Measurements from ENCODE around the gene FBLIM1. TPM values are rescaled to one million over a fixed set of nuclear protein-coding genes. Genes with fewer than 3 reads are reported as not detected.
"Not testable (repeated sequence)": the region's sequence is repeated elsewhere in the genome, so short reads cannot be mapped to it uniquely, and the experiment has no call there.

Gene FBLIM1
- polyA plus RNA-seq, 4 donors: 25.5 to 64.6 (median 42.8) TPM

GRCh38 chr1:15803380-15803779, 44.8 kb downstream of the FBLIM1 start:
- DNase-seq (ENCODE audit: low read depth in 4 of 4, low spot score in 3 of 4): no peak

GRCh38 chr1:15804060-15804459, 45.5 kb downstream of the FBLIM1 start:
- no peak for DNase-seq (ENCODE audit: low read depth in 4 of 4, low spot score in 3 of 4)

GRCh38 chr1:15807121-15807520, 48.5 kb downstream of the FBLIM1 start:
- DNase-seq (ENCODE audit: low read depth in 4 of 4, low spot score in 3 of 4): no peak

- not testable (repeated sequence) for DNase-seq (ENCODE audit: low read depth in 4 of 4, low spot score in 3 of 4)
Measured at GRCh38 chr1:15807549-15807948, 49.0 kb downstream of the FBLIM1 start, which contains the start of gene UQCRHL. Gene UQCRHL, minus strand, starts transcription at chr1:15807649. Its CDS starts 0 bp downstream, at chr1:15807649.

- DNase-seq (ENCODE audit: low read depth in 4 of 4, low spot score in 3 of 4): no peak
Measured at GRCh38 chr1:15808955-15809354, 50.4 kb downstream of the FBLIM1 start.

- DNase-seq (ENCODE audit: low read depth in 4 of 4, low spot score in 3 of 4): no peak
Measured at GRCh38 chr1:15810073-15810472, 51.5 kb downstream of the FBLIM1 start.

GRCh38 chr1:15816674-15817073, 58.1 kb downstream of the FBLIM1 start:
- DNase-seq (ENCODE audit: low read depth in 4 of 4, low spot score in 3 of 4): no peak

GRCh38 chr1:15820478-15820877, 61.9 kb downstream of the FBLIM1 start:
- DNase-seq (ENCODE audit: low read depth in 4 of 4, low spot score in 3 of 4): no peak

GRCh38 chr1:15825800-15826199, 67.2 kb downstream of the FBLIM1 start:
- no peak for DNase-seq (ENCODE audit: low read depth in 4 of 4, low spot score in 3 of 4)

- DNase-seq (ENCODE audit: low read depth in 4 of 4, low spot score in 3 of 4): no peak
Measured at GRCh38 chr1:15826810-15827507, 68.4 kb downstream of the FBLIM1 start.

- not testable (repeated sequence) for DNase-seq (ENCODE audit: low read depth in 4 of 4, low spot score in 3 of 4)
Measured at GRCh38 chr1:15827567-15827966, 69.0 kb downstream of the FBLIM1 start.

- DNase-seq (ENCODE audit: low read depth in 4 of 4, low spot score in 3 of 4): not testable (repeated sequence)
Measured at GRCh38 chr1:15828931-15829330, 70.3 kb downstream of the FBLIM1 start.

- no peak for DNase-seq (ENCODE audit: low read depth in 4 of 4, low spot score in 3 of 4)
Measured at GRCh38 chr1:15830258-15830657, 71.7 kb downstream of the FBLIM1 start.

GRCh38 chr1:15833069-15833679, 74.6 kb downstream of the FBLIM1 start:
- DNase-seq (ENCODE audit: low read depth in 4 of 4, low spot score in 3 of 4): no peak

- no peak for DNase-seq (ENCODE audit: low read depth in 4 of 4, low spot score in 3 of 4)
Measured at GRCh38 chr1:15833842-15834405, 75.3 kb downstream of the FBLIM1 start.

GRCh38 chr1:15834406-15835204, 76.0 kb downstream of the FBLIM1 start:
- DNase-seq (ENCODE audit: low read depth in 4 of 4, low spot score in 3 of 4): peak; percentile 91 to 96 (median 92)

- no peak for DNase-seq (ENCODE audit: low read depth in 4 of 4, low spot score in 3 of 4)
Measured at GRCh38 chr1:15835205-15835740, 76.7 kb downstream of the FBLIM1 start.

GRCh38 chr1:15835741-15836510, 77.3 kb downstream of the FBLIM1 start:
- peak; percentile 98 to 100 (median 99) for DNase-seq (ENCODE audit: low read depth in 4 of 4, low spot score in 3 of 4)

Measured in left renal pelvis (tissue), 4 donors.